ENCODE data around the gene CELF4.

GRCh38 chr18:37284260-37284659, 281.3 kb downstream of the CELF4 start:
- no peak for TF ChIP-seq CTCF (IDR thresholded peaks at IDR 0.05; ENCODE audit: low read depth, low read length, poor library complexity, severe bottlenecking)
- no peak for TF ChIP-seq EZH2phosphoT487 (IDR thresholded peaks at IDR 0.05; ENCODE audit: borderline replicate concordance, low read length)
